Measurements from ENCODE around the gene INTS1. TPM values are rescaled to one million over a fixed set of nuclear protein-coding genes. Genes with fewer than 3 reads are reported as not detected.

INTS1 gene
- total and polyA plus RNA-seq, 7 donors: 16.2 to 78.3 (median 22.9) TPM

GRCh38 chr7:1536743-1537534, 32.8 kb upstream of the INTS1 start:
- DNase-seq: peak; percentile 99
- Histone ChIP-seq H3K4me1 (peaks cover 0 to 68% (median 56%) of the 10 kb centered on the region in 4 donors), H3K36me3 (peaks cover 6 to 32% (median 20%) of the 10 kb centered on the region in 4 donors), H3K27me3 (no peaks in the 10 kb centered on the region), H3K9me3 (no peaks in the 10 kb centered on the region), H3K4me3 (peak overlapping the region; percentile 41 to 64 (median 58)), H3K27ac (peak overlapping the region; percentile 95 to 100 (median 98))
- WGBS, 2 donors: 27 to 55% methylated on average over 52 of the region's 52 CpGs
- TF ChIP-seq EP300 (IDR thresholded peaks at IDR 0.05) (peak in 2 of 4 donors; percentile 86 to 92), POLR2AphosphoS5 (IDR thresholded peaks at IDR 0.05) (peak; percentile 73 to 92 (median 82)), CTCF (IDR thresholded peaks at IDR 0.05) (no peak), POLR2A (IDR thresholded peaks at IDR 0.05) (peak; percentile 25 to 59)
- intact Hi-C loops (cut with DNase I): loop anchor here (10.0 kb wide), 1 partner anchor 1022 kb away; the partner anchor contains the start of gene PDGFA

- WGBS, 2 donors: 80 to 82% methylated on average over 7 of the region's 7 CpGs
- Histone ChIP-seq H3K9me3 (no peaks in the 10 kb centered on the region), H3K27me3 (no peaks in the 10 kb centered on the region), H3K36me3 (peaks cover 6 to 27% (median 17%) of the 10 kb centered on the region in 4 donors), H3K4me1 (peaks cover 0 to 73% (median 61%) of the 10 kb centered on the region in 4 donors), H3K27ac (peak overlapping the region; percentile 95 to 100 (median 98)), H3K4me3 (peak overlapping the region in 3 of 4 donors; percentile 52 to 64 (median 64))
- TF ChIP-seq EP300 (IDR thresholded peaks at IDR 0.05) (no peak), CTCF (IDR thresholded peaks at IDR 0.05) (no peak), POLR2A (IDR thresholded peaks at IDR 0.05) (no peak), POLR2AphosphoS5 (IDR thresholded peaks at IDR 0.05) (no peak)
- intact Hi-C loops (cut with DNase I): loop anchor here (10.0 kb wide), 1 partner anchor 1022 kb away; the partner anchor contains the start of gene PDGFA
- no peak for DNase-seq
These were observed 32.2 kb upstream of the INTS1 start for GRCh38 chr7:1536455-1536742.

- Histone ChIP-seq H3K4me3 (no peak overlapping the region), H3K27me3 (no peaks in the 10 kb centered on the region), H3K36me3 (peaks cover 5 to 22% (median 14%) of the 10 kb centered on the region in 4 donors), H3K9me3 (no peaks in the 10 kb centered on the region), H3K27ac (peak overlapping the region; percentile 95 to 100 (median 98)), H3K4me1 (peaks cover 0 to 78% (median 62%) of the 10 kb centered on the region in 4 donors)
- intact Hi-C loops (cut with DNase I): loop anchor here (10.0 kb wide), 1 partner anchor 1021 kb away; the partner anchor contains the start of gene PDGFA
- peak; percentile 67 for DNase-seq
- no peak for TF ChIP-seq EP300 (IDR thresholded peaks at IDR 0.05)
- TF ChIP-seq CTCF (IDR thresholded peaks at IDR 0.05): no peak
- no peak for TF ChIP-seq POLR2A (IDR thresholded peaks at IDR 0.05)
- no peak for TF ChIP-seq POLR2AphosphoS5 (IDR thresholded peaks at IDR 0.05)
- 87 to 88% methylated on average over 42 of the region's 42 CpGs for WGBS, 2 donors
These were observed 31.7 kb upstream of the INTS1 start for GRCh38 chr7:1535701-1536454.

- Histone ChIP-seq H3K4me1 (peaks cover 0 to 81% (median 64%) of the 10 kb centered on the region in 4 donors), H3K27ac (peak overlapping the region; percentile 95 to 100 (median 98)), H3K27me3 (no peaks in the 10 kb centered on the region), H3K4me3 (no peak overlapping the region), H3K36me3 (peaks cover 0 to 14% (median 7%) of the 10 kb centered on the region in 4 donors), H3K9me3 (no peaks in the 10 kb centered on the region)
- TF ChIP-seq POLR2A (IDR thresholded peaks at IDR 0.05) (no peak), POLR2AphosphoS5 (IDR thresholded peaks at IDR 0.05) (no peak), CTCF (IDR thresholded peaks at IDR 0.05) (no peak), EP300 (IDR thresholded peaks at IDR 0.05) (no peak)
- DNase-seq: peak; percentile 65
- 64 to 65% methylated on average over 6 of the region's 6 CpGs for WGBS, 2 donors
- intact Hi-C loops (cut with DNase I): loop anchor here (10.0 kb wide), 1 partner anchor 1020 kb away; the partner anchor contains the start of gene PDGFA
These were observed 30.9 kb upstream of the INTS1 start for GRCh38 chr7:1535100-1535458.

Measured in sigmoid colon (tissue), 7 donors.